ENCODE measurements around the gene HIVEP1. TPM values are rescaled to one million over a fixed set of nuclear protein-coding genes. Genes with fewer than 3 reads are reported as not detected.
A peak's percentile ranks its signal among the peaks of the same experiment; 100 is the strongest.

Gene HIVEP1
- total RNA-seq, 4 donors from 2014 or later: 21.6 to 59.4 (median 34.5) TPM

DNA sequence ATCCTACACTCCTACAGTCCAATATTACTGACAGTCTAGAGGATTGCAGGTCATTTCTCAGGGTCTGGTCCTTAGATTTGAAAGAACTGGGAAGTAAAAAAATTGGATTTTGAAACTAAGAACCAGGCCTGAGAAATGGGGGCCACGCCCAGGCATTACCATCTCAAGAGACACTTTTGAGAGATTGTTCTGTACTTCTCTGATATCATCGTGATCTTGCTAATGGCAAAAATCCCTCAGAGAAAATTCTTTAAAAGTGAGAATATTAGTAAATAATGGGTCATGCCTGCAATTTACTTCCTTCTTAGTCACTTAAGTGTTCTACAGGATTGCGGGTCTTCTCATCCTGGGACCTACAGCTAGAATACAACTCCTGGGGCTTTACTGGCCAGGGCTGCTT is 42.0 kb upstream of the HIVEP1 start:
- TF ChIP-seq, protein P1, sequence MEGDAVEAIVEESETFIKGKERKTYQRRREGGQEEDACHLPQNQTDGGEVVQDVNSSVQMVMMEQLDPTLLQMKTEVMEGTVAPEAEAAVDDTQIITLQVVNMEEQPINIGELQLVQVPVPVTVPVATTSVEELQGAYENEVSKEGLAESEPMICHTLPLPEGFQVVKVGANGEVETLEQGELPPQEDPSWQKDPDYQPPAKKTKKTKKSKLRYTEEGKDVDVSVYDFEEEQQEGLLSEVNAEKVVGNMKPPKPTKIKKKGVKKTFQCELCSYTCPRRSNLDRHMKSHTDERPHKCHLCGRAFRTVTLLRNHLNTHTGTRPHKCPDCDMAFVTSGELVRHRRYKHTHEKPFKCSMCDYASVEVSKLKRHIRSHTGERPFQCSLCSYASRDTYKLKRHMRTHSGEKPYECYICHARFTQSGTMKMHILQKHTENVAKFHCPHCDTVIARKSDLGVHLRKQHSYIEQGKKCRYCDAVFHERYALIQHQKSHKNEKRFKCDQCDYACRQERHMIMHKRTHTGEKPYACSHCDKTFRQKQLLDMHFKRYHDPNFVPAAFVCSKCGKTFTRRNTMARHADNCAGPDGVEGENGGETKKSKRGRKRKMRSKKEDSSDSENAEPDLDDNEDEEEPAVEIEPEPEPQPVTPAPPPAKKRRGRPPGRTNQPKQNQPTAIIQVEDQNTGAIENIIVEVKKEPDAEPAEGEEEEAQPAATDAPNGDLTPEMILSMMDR (IDR thresholded peaks at IDR 0.05): no peak
- no peak for DNase-seq (ENCODE audit: low spot score)

DNA sequence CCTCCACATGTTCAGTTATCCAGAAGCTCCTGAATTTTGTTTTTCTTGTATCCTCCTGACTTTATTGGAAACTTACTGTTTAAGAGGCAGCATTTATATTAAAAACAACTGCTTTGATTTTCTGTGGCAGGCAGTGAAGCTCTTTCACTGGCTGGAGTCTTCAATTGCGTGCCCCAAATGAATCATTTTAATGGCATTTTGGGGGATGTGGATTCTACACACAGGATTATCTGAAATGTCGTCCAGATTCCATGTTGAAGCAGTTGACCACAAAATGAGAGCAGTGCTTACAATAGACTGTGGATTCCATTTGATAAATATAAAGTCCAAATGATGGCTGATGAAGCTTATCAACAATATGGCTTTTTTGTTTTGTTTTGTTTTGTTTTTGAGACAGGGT is 41.0 kb upstream of the HIVEP1 start:
- DNase-seq (ENCODE audit: low spot score) (no peak), ATAC-seq (ENCODE audit: low FRiP score) (no peak)
- TF ChIP-seq, protein P1 (IDR thresholded peaks at IDR 0.05): no peak

More for the DNA sequence above, 42.0 kb upstream of the HIVEP1 start:
- no peak for ATAC-seq (ENCODE audit: low FRiP score)

GRCh38 chr6:11972270-11972669 is 39.8 kb upstream of the HIVEP1 start:
- DNase-seq (ENCODE audit: low spot score) (no peak), ATAC-seq (ENCODE audit: low FRiP score) (no peak)
- TF ChIP-seq, protein P1 (IDR thresholded peaks at IDR 0.05): no peak

GRCh38 chr6:11972806-11973205 is 39.3 kb upstream of the HIVEP1 start:
- no peak for ATAC-seq (ENCODE audit: low FRiP score)
- DNase-seq (ENCODE audit: low spot score): no peak
- TF ChIP-seq, protein P1 (IDR thresholded peaks at IDR 0.05): no peak

- TF ChIP-seq, protein P1 (IDR thresholded peaks at IDR 0.05): no peak
- no peak for ATAC-seq (ENCODE audit: low FRiP score)
- no peak for DNase-seq (ENCODE audit: low spot score)
These were observed 38.9 kb upstream of the HIVEP1 start for GRCh38 chr6:11973238-11973637.

DNA sequence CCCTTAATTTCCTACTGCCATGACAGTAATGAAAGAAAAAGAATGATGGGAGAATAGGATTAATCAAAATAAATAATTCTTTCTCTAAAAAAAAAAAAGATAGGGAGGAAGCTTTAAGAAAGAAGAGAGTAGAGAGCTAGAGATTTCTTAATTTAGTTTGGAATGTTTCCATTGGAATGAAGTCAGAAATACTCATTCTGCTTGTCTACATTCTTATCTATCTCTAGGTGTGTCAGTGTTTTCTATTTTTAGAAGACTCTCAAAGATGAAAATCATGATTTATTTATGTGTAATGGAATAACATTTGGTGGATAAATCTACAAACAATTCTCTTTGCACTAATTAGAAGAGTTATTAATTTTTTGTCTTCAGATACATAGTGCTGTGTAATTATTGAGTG is 38.0 kb upstream of the HIVEP1 start:
- ATAC-seq (ENCODE audit: low FRiP score): peak; percentile 52
- TF ChIP-seq, protein P1 (IDR thresholded peaks at IDR 0.05): no peak
- no peak for DNase-seq (ENCODE audit: low spot score)

GRCh38 chr6:11975353-11975977 is 36.6 kb upstream of the HIVEP1 start:
- TF ChIP-seq, protein P1 (IDR thresholded peaks at IDR 0.05): no peak
- ATAC-seq (ENCODE audit: low FRiP score): no peak
- no peak for DNase-seq (ENCODE audit: low spot score)
